Endometrial microvascular endothelial cells (primary cell): ENCODE measurements around the gene PALLD. TPM values are rescaled to one million over a fixed set of nuclear protein-coding genes. Genes with fewer than 3 reads are reported as not detected.

Experiments used
- in situ Hi-C: cut with HindIII; loops from 2 replicates; pipeline ENCODE4 v1.10.0; 2017; ENCODE audit warnings: low sequenced_read_pairs, low pct_unique_long_range_greater_than_20kb; ENCODE audit errors: inconsistent ontology term
- total RNA-seq: library from RNA; depleted of rRNA; stranded (reverse); fragments of >200 nt; gene quantifications from one replicate; pipeline ENCODE4 v1.2.3, GENCODE V29; 2015; ENCODE audit errors: inconsistent ontology term

PALLD gene
- total RNA-seq, 1 donor from 2014 or later, result 82.9 TPM

DNA sequence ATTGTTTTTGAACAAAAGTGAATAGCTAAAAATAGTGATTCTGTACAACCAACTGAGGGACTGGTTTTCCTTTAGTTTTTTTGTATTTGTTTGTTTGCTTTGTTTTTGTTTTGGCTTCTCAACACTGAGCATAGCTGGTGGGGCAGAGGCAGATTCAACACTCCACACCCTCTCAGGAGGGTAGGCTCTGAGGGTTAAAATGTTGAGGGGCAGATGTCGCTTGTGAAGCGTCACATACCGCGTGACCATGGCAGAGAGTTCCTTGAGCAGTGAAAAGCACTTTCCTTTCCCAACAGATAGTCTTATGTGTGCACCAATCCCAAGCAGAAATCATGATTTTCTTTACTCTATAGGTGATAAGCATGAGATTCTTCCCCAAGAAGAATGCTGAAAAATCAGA lies 155.0 kb downstream of the PALLD start:
- in situ Hi-C loops, result no loop called here

- in situ Hi-C loops, result no loop called here
Measured at GRCh38 chr4:168652755-168653154, 155.9 kb downstream of the PALLD start.

GRCh38 chr4:168654104-168654847 lies 157.4 kb downstream of the PALLD start:
- in situ Hi-C loops, result no loop called here

DNA sequence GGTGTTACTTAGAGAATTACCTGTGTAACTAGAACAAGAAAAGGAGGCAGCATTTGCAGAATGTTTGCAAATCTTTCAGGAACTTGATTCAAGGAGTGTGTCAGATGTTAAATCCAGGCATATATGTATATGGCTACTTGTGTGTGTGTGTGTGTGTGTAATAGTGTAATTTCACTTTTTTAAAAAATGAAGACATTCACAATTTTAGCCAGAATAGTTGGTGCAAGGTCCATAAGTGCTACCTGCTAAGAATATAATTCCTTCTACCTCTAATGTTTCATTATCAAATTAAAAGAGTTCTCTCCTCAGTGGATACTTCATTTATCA lies 158.0 kb downstream of the PALLD start:
- in situ Hi-C loops, result no loop called here

GRCh38 chr4:168655182-168655581 lies 158.3 kb downstream of the PALLD start:
- in situ Hi-C loops, result no loop called here

- in situ Hi-C loops, result no loop called here
Measured at GRCh38 chr4:168656055-168656660, 159.3 kb downstream of the PALLD start.

- in situ Hi-C loops, result no loop called here
Measured at GRCh38 chr4:168656946-168657473, 160.2 kb downstream of the PALLD start.

DNA sequence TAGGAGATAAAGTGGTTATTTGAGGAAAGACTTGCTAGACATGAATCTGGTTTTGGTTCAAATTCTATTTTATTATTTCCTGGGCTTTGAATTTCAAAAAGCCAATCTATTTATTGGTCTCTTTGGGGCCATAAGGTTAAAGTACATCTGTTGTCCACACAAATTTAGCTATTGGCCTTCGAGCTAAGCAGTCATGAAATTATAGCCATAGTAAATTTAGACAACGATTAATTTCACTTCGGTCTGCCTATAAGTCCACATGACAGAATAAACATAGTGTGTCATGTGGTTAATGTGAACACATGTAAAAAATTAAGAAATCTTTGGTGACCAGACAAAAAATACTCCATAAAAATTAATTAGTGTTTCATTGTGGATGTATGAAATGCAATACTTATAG lies 161.9 kb downstream of the PALLD start:
- in situ Hi-C loops, result no loop called here

- in situ Hi-C loops, result no loop called here
Measured at GRCh38 chr4:168659741-168660465, 163.1 kb downstream of the PALLD start.

DNA sequence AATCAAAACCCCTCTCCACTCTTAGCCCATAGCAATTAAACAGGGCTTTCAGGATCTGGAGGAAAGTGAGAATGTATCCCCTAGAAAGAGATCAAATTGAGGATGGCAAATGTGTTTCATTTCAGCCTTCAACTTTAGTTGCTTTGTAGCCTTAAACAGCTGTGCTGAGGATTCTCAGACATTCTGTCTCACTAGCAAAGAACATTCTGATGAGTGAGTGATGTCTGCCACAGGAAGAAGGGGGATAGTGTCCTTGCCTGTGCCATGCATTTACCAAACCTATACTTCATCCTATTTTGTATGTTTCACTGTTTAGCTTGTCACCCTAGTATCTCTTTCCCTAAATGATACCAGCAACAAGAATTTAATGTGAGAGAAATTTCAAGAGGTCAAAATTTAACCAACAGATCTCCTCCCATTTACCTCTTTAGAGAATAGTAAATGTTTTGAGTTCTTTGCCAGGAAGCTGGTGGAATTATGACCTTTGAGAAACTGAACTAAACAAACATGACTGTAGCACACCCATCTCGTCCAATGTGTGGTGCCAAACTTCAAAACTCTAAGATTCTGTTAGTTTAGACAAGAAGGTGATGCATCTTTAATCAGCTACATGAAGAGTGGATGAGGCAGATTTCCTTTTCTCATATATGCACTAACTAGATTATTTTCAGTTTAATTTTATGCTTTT lies 165.6 kb downstream of the PALLD start:
- in situ Hi-C loops, result no loop called here

DNA sequence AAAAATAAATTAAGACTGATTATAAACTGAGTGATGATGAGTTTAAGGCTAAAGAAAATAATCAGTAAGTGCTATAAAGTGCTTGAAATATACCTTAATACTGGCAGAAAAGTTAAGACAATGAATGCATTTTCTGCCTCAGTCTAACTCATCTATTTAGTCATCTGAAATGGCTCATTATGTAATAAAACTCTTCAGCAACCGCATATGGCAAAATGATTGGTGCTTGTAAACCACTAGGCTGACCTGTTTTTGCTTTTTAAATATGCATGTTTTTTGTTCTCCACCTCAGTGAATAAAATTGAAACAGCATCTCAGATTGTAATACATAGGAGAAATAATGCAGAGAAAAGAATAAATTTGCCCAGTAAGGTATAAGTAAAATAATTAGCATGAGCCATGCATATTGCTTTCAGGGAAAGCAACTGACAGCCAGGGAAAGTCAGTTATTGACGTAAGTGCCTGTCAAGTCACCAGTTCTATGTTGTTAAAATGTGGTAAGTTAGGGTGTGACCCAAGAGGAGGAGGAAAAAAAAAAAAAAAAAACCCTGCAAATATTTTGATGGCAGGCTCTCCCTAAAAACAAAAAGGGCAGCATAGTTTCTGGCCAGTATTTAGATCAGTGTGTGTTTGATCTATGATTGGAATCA lies 167.5 kb downstream of the PALLD start:
- in situ Hi-C loops, result no loop called here

GRCh38 chr4:168666531-168666930 lies 169.7 kb downstream of the PALLD start:
- in situ Hi-C loops, result no loop called here

DNA sequence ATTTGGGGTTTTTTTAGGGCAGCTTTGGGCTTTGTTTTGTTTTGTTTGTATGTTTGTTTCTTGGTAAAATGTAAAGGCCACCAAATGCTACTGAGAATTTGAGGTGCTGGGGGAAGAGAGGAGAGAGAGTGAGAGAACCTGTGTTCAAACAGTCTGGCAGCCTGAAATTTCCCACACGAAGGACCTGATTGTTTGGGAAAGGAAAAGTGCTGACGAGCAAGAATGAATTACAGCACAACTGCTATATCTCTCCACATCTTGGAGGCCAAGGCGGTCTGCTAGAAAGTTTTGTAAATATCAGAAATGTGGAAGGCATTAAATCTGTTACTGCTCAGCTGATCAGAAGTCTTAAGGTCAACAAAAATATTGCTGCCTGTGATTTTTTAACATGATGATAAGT lies 170.5 kb downstream of the PALLD start:
- in situ Hi-C loops, result no loop called here

- in situ Hi-C loops, result no loop called here
Measured at GRCh38 chr4:168667921-168668320, 171.1 kb downstream of the PALLD start.

- in situ Hi-C loops, result no loop called here
Measured at GRCh38 chr4:168673476-168673875, 176.6 kb downstream of the PALLD start.

DNA sequence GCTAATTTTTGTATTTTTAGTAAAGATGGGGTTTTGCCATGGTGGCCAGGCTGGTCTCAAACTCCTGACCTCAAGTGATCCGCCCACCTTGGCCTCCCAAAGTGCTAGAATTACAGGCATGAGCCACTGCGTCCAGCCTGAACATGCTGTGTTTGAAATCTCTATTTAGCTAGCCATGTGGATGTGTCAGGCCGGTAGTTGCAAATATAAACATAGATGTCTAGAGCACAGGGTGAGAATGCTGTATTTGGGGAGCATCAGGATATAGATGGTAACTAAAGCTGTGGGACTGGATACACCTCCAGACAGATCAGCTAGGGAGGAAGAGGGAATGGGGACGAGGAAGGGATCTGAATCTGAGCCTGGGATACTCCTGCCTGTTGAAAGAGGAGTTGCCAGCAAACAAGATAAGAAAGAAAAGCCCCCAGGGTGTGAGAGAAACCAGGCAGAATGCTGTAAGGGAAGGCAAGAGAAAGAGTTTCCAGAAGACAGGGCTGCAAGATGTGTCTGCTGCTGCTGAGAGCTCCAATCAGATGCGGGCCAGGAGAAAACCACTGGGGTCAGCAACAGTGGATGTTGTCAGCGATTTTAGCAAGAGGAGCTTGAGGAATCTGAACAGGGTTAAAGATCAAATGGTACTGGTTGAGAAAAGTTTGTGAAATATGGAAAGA lies 177.4 kb downstream of the PALLD start:
- in situ Hi-C loops, result no loop called here

- in situ Hi-C loops, result no loop called here
Measured at GRCh38 chr4:168674866-168675265, 178.0 kb downstream of the PALLD start.

- in situ Hi-C loops, result no loop called here
Measured at GRCh38 chr4:168677063-168677462, 180.2 kb downstream of the PALLD start.
